Measurements from ENCODE around the gene HRH1. TPM values are rescaled to one million over a fixed set of nuclear protein-coding genes. Genes with fewer than 3 reads are reported as not detected.
A peak's percentile ranks its signal among the peaks of the same experiment; 100 is the strongest.

HRH1 gene
- total RNA-seq, 4 donors from 2014 or later = 1.8 to 16.3 (median 6.3) TPM

DNA sequence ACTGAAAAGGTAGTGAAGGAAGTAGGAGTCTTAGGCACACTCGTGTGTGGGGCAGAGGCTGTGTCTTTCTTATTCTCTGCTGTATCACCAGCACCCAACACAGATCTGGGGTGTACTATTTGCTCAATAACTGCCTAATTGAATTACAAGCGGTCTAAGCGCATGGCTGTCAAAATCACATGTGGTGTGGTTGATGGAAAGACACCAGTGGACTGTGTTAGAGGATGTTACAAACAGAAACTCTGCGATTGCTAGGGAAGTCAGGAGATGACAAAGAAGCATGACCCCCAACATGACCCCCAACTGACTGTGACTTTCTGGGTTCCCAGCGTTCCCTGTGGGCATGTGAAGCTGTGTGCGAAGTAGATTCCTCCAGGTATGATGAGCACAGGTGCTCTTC, 149.9 kb downstream of the HRH1 start:
- intact Hi-C loops (cut with DNase I; ENCODE audit: low total_unique reads) = no loop called here
- H3K27me3 ChIP-seq = no peaks in the 10 kb centered on the region
- no peaks in the 10 kb centered on the region for H3K9me3 ChIP-seq
- DNase-seq = no peak
- H3K4me1 ChIP-seq = no peaks in the 10 kb centered on the region
- no peak for TF ChIP-seq POLR2A (IDR thresholded peaks at IDR 0.05)
- TF ChIP-seq, protein P1, sequence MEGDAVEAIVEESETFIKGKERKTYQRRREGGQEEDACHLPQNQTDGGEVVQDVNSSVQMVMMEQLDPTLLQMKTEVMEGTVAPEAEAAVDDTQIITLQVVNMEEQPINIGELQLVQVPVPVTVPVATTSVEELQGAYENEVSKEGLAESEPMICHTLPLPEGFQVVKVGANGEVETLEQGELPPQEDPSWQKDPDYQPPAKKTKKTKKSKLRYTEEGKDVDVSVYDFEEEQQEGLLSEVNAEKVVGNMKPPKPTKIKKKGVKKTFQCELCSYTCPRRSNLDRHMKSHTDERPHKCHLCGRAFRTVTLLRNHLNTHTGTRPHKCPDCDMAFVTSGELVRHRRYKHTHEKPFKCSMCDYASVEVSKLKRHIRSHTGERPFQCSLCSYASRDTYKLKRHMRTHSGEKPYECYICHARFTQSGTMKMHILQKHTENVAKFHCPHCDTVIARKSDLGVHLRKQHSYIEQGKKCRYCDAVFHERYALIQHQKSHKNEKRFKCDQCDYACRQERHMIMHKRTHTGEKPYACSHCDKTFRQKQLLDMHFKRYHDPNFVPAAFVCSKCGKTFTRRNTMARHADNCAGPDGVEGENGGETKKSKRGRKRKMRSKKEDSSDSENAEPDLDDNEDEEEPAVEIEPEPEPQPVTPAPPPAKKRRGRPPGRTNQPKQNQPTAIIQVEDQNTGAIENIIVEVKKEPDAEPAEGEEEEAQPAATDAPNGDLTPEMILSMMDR (IDR thresholded peaks at IDR 0.05) = no peak
- H3K27ac ChIP-seq = no peak overlapping the region
- no peak overlapping the region for H3K4me3 ChIP-seq
- no peaks in the 10 kb centered on the region for H3K36me3 ChIP-seq

DNA sequence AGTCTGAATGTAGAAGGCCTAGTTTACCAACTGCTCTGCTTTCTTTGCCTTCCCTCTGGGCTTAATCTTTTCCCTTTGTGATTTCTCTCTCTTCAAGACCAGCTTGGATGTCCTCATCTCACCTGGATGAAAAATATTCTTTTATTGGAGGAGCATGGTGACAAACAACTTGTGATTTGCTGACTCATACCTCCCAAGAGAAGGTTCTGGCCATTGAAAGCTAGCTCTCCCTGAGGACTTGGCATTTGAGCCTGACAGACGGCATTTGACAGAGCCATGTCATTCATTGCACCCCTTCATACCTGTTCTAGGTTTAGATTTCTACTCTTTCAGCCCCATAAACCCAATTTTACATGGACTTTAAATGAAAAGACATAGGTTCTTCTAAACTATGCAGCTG, 151.2 kb downstream of the HRH1 start:
- intact Hi-C loops (cut with DNase I; ENCODE audit: low total_unique reads) = no loop called here
- no peak for DNase-seq
- H3K36me3 ChIP-seq = no peaks in the 10 kb centered on the region
- TF ChIP-seq, protein P1 (IDR thresholded peaks at IDR 0.05) = no peak
- H3K27ac ChIP-seq = no peak overlapping the region
- no peaks in the 10 kb centered on the region for H3K4me1 ChIP-seq
- no peaks in the 10 kb centered on the region for H3K27me3 ChIP-seq
- H3K4me3 ChIP-seq = no peak overlapping the region
- no peaks in the 10 kb centered on the region for H3K9me3 ChIP-seq

DNA sequence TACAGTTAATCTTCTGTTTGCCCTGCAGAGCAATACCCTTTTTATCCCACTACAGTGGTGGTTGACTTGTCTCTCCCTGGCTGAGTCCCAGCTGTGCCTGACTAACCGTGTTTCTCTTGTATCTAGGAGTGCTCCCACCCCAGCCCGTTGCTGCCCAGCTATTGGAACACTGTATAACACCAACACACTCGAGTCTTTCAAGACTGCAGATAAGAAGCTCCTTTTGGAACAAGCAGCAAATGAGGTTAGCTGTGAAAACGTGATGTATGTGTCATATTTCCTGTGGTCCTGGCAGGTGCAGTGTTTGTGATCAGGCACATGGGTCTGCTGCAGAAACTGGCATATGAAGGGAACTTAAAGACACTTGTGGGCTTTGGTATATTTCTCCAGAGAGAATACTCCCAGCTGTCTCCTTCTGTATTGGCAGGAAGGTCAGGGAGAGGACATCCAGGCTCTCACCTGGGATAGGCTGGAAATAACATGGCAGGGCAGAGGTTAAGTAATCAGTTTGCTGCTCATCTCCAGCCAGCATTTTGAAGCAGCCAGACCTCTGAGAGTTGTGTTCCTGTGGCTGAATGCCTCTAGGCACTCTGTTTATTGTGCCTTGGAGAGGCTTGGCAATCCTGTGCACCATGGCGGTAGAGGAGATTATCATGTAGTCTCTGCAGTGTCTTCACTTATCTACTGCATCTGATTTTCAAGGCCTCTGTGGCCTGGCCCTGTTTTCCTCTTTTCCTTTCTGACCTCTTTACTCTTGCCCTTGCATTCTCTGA, 152.7 kb downstream of the HRH1 start:
- DNase-seq = no peak
- Histone ChIP-seq H3K27ac (peak overlapping the region; percentile 46 to 71), H3K27me3 (no peaks in the 10 kb centered on the region), H3K4me1 (no peaks in the 10 kb centered on the region), H3K36me3 (no peaks in the 10 kb centered on the region), H3K9me3 (no peaks in the 10 kb centered on the region), H3K4me3 (no peak overlapping the region)
- intact Hi-C loops (cut with DNase I; ENCODE audit: low total_unique reads) = no loop called here
- TF ChIP-seq POLR2A (IDR thresholded peaks at IDR 0.05) = no peak

DNA sequence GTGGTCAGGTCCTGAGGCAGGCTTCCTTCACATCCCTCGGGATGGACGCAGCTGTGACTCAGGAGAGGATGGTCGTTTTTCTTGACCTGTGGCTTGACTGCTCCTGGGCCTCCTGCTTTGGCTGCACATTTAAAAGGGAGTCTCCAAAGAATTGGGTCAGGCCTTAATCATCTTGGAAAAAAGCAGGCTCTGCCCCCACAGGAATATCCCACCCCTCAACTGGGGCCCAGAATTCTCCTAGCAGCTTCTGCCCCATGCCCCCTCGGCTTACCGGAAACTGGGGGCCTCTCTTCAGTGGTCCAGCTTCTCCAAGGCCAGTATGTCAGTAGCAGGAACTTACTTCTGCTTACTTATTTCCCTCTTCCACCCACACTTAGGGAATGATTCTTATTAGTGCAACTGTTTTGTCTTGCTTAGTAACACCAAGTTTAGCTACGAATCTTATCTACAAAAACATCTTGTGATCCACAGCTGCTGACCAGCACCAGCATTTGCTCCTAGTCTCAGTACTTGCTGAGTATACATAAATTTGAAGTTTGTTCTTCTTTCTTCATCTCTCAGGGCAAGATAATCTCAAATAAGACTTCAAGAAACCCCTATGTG, 153.6 kb downstream of the HRH1 start:
- Histone ChIP-seq H3K4me1 (no peaks in the 10 kb centered on the region), H3K36me3 (no peaks in the 10 kb centered on the region), H3K27me3 (no peaks in the 10 kb centered on the region), H3K27ac (peak overlapping the region; percentile 46 to 71), H3K9me3 (no peaks in the 10 kb centered on the region), H3K4me3 (no peak overlapping the region)
- peak in 1 of 2 donors; percentile 51 for DNase-seq
- intact Hi-C loops (cut with DNase I; ENCODE audit: low total_unique reads) = no loop called here
- no peak for TF ChIP-seq POLR2A (IDR thresholded peaks at IDR 0.05)
- TF ChIP-seq, protein P1 (IDR thresholded peaks at IDR 0.05) = no peak

DNA sequence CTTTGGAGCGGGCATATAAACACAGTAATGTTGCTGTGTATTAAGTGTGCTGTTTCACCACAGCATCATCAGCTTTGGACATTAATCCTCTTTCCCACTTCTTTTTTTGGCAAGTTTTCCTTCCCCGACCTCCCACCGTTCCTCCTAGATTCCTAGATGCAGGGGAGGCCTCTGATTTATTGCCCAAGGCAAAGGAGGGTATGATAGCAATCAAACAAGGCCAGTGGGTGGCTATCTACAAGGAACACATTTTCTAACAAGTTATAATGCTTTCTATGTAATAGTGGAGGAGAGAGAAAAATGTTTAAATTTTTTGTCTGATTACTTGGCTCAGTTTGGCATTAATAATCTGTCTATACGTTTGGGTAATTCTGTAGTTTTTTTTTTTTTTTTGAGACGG, 156.0 kb downstream of the HRH1 start:
- Histone ChIP-seq H3K4me1 (no peaks in the 10 kb centered on the region), H3K9me3 (no peaks in the 10 kb centered on the region), H3K27ac (no peak overlapping the region), H3K4me3 (no peak overlapping the region), H3K27me3 (no peaks in the 10 kb centered on the region), H3K36me3 (no peaks in the 10 kb centered on the region)
- TF ChIP-seq POLR2A (IDR thresholded peaks at IDR 0.05) = no peak
- TF ChIP-seq, protein P1 (IDR thresholded peaks at IDR 0.05) = no peak
- intact Hi-C loops (cut with DNase I; ENCODE audit: low total_unique reads) = no loop called here
- DNase-seq = no peak

All from uterus (tissue), 4 donors.